Measurements from ENCODE around the gene VTCN1.

The VTCN1 gene

DNA sequence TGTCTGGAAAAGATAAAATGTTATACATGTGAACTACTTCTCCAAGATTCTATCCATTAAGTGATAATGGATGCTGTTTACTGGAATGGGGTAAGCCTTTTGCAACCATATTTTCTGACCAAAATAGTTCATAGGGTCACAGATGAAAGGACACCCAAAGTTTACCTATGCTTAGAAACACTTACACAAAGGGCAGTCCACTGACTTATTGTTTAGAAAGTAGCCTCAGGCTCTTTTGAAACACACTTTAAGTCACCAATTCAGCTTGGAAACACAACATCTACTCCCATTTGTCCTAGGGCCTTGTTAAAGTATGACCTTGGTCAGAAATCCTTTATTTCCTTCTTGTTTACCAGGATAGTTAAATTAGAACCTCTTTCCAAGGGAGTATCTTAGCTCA is 28.7 kb upstream of the VTCN1 start:
- Histone ChIP-seq H3K27ac (ENCODE audit: extremely low read depth, low read depth, low read length) (no peak overlapping the region), H3K4me1 (ENCODE audit: control insufficient read depth, insufficient read depth, low read length) (no peaks in the 10 kb centered on the region), H3K9me3 (ENCODE audit: control insufficient read depth, insufficient read depth, low read depth, low read length) (no peaks in the 10 kb centered on the region), H3K4me3 (ENCODE audit: low read depth, low read length) (no peak overlapping the region), H3K36me3 (ENCODE audit: control insufficient read depth in 2 of 2, insufficient read depth in 1 of 2, low read length in 2 of 2) (no peaks in the 10 kb centered on the region)
- ChIA-PET POLR2A (no interaction called here), CTCF (no interaction called here)
- TF ChIP-seq YY1 (tag by site-specific recombination; IDR thresholded peaks at IDR 0.05) (no peak), HOXA7 (CRISPR knock-in tag; IDR thresholded peaks at IDR 0.05; ENCODE audit: borderline replicate concordance) (no peak), ZNF449 (tag by site-specific recombination; IDR thresholded peaks at IDR 0.05) (no peak), BCL6B (tag by site-specific recombination; IDR thresholded peaks at IDR 0.05) (no peak), PATZ1 (tag by site-specific recombination; IDR thresholded peaks at IDR 0.05) (no peak), ZNF654 (tag by site-specific recombination; IDR thresholded peaks at IDR 0.05; ENCODE audit: low read depth) (no peak), ZNF10 (tag by site-specific recombination; IDR thresholded peaks at IDR 0.05) (no peak), MZF1 (tag by site-specific recombination; IDR thresholded peaks at IDR 0.05; ENCODE audit: borderline replicate concordance) (no peak), CTCF (tag by site-specific recombination; IDR thresholded peaks at IDR 0.05) (no peak), BCL11B (tag by site-specific recombination; IDR thresholded peaks at IDR 0.05; ENCODE audit: low read depth) (no peak)

DNA sequence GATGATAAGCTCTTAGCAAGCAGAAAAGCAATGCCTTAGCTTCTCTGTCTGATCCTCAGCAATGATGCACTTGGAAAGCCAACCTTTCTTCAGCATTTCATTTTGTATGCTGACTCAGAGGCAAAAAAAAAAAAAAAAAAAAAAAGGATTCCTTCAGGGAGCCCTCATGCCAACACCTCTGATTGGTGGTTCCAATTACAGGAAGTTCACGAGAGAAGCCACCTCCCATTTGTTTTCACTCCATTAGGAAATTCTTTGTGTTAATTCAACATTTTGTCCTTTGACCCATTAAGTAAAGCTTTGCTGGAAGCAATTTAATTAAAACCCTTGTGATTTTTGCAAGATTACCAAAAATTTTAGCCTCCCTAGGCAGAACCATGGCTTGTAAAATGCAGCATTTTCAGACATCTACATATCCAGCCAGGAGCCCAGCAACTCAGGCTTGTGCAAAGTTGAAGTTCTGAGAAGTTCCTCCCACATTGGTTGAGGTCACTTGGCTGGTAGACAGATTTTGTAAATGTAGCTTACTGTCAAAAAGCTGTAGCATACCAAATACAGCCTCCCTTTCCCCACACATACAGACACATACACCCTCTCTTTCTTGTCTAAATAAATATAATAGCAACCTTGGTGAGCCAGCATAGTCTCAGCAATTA is 27.1 kb upstream of the VTCN1 start:
- Histone ChIP-seq H3K27ac (ENCODE audit: extremely low read depth, low read depth, low read length) (no peak overlapping the region), H3K36me3 (ENCODE audit: control insufficient read depth in 2 of 2, insufficient read depth in 1 of 2, low read length in 2 of 2) (no peaks in the 10 kb centered on the region), H3K4me3 (ENCODE audit: low read depth, low read length) (no peak overlapping the region), H3K4me1 (ENCODE audit: control insufficient read depth, insufficient read depth, low read length) (no peaks in the 10 kb centered on the region), H3K9me3 (ENCODE audit: control insufficient read depth, insufficient read depth, low read depth, low read length) (no peaks in the 10 kb centered on the region)
- ChIA-PET POLR2A (no interaction called here), CTCF (interaction anchor here (0.5 to 1.0 kb wide), 4 partner anchors 12 to 395 kb away, joined by 3 to 6 read pairs (median 4); no protein-coding TSS in a partner anchor)
- TF ChIP-seq, protein P1, sequence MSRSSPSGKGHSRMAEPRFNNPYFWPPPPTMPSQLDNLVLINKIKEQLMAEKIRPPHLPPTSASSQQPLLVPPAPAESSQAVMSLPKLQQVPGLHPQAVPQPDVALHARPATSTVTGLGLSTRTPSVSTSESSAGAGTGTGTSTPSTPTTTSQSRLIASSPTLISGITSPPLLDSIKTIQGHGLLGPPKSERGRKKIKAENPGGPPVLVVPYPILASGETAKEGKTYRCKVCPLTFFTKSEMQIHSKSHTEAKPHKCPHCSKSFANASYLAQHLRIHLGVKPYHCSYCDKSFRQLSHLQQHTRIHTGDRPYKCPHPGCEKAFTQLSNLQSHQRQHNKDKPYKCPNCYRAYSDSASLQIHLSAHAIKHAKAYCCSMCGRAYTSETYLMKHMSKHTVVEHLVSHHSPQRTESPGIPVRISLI (tag by site-specific recombination; IDR thresholded peaks at IDR 0.05) = no peak
- TF ChIP-seq PRDM6 (tag by site-specific recombination; IDR thresholded peaks at IDR 0.05) = 0 out of 2 replicates have a peak, but pooled peaks have one; percentile 41
